ENCODE results near the gene KIF3C.
"Not testable (repeated sequence)": the region's sequence is repeated elsewhere in the genome, so short reads cannot be mapped to it uniquely, and the experiment has no call there.

The KIF3C gene

DNA sequence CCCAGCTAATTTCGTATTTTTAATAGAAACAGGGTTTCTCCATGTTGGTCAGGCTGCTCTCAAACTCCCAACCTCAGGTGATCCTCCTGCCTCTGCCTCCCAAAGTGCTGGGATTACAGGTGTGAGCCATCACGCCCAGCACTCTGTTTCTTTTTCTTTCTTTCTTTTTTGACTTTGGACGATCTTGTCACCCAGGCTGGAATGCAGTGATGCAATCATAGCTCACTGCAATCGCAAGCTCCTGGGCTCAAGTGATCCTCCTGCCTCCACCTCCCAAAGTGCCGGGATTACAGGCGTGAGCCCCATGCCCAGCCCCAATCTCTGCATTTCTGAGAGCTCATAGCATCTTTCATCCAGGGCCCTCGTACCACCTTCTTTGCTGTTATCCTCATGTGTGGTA lies 17.1 kb upstream of the KIF3C start:
- not testable (repeated sequence) for DNase-seq (ENCODE audit: low spot score)

DNA sequence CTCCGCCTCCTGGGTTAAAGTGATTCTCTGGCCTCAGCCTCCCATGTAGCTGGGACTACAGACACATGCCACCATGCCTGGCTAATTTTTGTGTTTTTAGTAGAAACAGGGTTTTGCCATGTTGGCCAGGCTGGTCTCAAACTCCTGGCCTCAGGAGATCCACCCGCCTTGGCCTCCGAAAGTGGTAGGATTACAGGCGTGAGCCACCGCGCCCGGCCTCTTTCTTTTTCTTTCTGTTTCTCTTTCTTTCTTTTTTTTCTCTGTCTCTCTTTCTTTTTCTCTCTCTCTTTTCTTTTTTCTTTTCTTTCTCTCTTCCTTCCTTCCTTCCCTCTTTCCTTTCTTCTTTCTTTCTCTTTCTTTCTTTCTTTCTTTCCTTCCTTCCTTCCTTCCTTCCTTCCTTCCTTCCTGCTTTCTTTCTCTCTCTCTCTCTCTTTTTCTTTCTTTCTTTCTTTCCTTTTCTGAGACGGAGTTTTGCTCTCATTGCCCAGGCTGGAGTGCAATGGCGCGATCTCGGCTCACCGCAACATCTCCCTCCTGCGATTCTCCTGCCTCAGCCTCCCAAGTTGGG lies 16.6 kb upstream of the KIF3C start:
- DNase-seq (ENCODE audit: low spot score), result not testable (repeated sequence)

DNA sequence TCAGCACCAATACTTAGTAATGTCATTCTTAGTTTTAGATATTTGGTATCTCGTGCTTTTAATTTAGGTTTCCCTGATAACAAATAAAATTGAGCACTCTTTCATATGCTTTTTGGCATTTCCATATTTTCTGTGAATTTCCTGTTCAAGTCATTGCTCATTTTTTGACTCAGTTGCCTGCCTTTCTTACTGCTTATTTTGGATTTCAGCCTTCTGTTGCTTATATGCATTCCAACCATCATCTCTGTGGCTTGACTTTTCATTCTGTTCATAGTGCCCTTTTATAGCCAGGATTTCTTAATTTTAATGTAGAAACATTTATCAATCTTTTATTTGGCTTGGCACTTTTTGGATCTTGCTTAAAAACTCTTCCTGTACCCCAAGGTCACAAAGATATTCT lies 14.5 kb upstream of the KIF3C start:
- no peak for DNase-seq (ENCODE audit: low spot score)

DNA sequence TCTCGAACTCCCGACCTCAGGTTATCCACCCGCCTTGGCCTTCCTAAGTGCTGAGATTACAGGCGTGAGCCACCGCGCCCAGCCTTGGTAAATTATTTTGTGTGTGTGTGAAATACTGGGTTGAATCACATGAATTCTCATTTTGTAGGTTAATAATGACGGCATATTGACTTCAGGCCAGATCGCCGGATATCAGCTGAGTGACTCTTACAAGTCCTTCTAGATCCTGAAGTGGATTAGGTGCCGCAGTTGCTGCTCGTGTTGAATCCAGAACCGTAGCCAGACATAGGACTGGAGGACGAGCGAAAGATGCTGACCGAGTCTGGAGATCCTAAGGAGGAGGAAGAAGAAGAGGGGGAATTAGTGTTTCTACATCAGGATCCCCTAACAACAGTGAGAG lies 12.2 kb upstream of the KIF3C start:
- DNase-seq (ENCODE audit: low spot score), result no peak

DNA sequence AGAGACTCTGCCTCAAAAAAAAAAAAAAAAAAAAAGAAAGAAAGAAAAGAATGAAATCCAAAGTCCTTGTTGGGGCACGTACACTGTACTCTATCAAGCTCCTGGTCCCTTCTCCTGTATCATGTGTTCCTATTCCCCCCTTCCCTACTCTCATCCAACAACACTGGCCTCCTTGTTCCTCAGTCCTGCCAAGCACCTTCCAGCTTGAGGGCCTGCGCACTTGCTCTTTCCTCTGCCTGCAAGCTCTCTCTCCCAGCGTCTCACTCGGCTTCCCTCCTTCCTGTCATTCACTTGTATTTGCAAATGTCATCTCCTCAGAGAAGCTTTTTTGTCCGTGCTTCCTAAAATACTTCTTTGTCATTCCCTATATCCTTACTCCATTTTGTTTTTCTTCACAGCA lies 10.8 kb upstream of the KIF3C start:
- no peak for DNase-seq (ENCODE audit: low spot score)

DNA sequence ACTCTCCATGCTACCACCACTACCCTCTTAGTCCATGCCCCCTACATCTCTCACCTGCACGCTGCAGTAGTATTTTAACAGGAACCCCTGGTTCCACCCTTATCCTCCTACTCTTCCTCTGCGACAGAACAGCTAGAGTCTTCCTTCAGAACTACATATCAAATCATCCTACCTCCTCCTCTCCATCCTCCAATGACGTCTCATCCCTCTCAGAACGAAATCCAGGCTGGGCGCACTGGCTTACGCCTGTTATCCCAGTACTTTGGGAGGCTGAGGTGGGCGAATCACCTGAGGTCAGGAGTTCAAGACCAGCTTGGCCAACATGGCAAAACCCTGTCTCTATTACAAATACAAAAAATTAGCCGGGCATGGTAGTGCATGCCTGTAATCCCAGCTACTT lies 10.3 kb upstream of the KIF3C start:
- no peak for DNase-seq (ENCODE audit: low spot score)

DNA sequence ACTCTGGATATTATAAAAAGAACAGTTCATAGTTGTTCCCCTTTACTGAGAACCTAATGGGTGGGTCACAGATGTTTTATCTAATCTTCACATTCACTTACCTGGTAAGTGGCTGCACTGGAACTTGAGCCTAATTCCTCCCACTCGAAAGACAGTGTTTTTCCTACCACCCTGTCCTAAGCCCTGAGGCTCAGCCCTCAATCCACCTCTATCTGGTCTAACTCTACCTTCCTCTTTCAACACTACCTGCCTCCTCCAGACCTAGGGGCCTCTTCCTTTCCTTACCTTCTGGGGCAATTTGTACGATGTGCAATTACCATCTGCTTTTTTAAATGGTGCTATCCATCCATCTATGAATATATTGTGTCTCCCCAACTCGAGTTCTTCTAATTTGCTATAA lies 9.7 kb upstream of the KIF3C start:
- DNase-seq (ENCODE audit: low spot score), result no peak

DNA sequence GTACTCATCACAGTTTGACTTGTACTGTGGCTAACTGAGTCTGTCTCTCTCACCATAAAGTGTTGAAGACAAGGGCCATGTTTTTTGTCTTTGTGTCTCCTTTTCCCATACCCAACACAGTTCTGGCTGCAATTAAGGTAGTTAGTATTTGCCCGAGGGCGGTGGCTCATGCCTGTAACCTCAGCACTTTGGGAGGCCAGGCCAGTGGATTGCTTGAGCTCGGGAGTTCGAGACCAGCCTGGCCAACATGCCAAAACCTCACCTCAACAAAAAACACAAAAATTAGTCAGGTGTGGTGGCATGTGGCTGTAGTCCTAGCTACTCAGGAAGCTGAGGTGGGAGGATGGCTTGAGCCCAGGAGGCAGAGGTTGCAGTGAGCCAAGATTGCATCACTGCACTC lies 6.9 kb upstream of the KIF3C start:
- no peak for DNase-seq (ENCODE audit: low spot score)

DNA sequence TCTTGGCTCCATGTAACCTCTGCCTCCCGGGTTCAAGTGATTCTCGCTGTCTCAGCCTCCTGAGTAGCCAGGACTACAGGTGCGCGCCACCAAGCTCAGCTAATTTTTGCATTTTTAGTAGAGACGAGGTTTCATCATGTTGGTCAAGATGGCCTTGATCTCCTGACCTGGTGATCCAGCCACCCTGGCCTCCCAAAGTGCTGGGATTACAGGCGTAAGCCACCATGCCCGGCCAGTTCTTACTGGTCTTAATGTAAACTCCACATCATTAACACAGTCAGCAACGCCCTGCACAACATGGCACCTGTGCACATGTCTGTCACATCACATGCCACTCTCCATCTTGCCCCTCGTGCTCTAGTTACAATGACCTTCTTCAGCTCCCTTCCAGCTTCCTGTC lies 5.8 kb upstream of the KIF3C start:
- no peak for DNase-seq (ENCODE audit: low spot score)

DNA sequence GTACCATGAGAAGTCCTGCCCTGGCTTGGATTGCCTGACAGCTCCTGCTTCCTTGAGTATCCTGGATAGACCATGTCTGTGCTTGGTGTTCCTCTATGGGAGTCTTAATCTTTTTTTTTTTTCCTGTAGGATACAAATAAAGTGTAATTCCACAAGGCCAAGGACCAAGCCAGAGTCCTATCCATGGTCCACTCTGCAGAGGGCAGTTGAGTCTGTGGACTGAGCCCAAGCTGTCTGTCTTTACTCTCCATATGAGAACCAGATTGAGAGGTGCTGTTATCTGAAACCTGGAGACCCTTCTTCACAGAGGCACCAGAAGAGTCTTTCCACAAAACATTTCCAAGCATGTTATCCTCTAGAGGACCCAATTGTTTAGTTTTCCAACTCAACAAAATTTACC lies 1.4 kb upstream of the KIF3C start:
- DNase-seq (ENCODE audit: low spot score), result no peak

DNA sequence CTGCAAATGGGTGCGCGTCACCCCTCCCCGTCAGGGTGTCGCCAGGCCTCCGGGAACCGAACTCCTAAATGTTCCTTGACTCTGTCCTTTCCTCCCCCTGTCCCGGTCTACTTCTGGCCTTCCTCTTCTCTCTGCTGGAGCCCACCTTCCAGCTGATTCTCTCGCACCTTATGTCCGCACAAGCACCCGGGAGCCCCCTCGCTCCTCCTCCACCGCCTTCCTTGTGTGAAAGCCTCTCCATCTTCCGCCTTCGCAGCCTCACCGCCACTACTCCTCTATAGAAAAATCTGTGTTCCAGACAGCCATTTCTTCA lies 627 bp upstream of the KIF3C start:
- DNase-seq (ENCODE audit: low spot score), result no peak

DNA sequence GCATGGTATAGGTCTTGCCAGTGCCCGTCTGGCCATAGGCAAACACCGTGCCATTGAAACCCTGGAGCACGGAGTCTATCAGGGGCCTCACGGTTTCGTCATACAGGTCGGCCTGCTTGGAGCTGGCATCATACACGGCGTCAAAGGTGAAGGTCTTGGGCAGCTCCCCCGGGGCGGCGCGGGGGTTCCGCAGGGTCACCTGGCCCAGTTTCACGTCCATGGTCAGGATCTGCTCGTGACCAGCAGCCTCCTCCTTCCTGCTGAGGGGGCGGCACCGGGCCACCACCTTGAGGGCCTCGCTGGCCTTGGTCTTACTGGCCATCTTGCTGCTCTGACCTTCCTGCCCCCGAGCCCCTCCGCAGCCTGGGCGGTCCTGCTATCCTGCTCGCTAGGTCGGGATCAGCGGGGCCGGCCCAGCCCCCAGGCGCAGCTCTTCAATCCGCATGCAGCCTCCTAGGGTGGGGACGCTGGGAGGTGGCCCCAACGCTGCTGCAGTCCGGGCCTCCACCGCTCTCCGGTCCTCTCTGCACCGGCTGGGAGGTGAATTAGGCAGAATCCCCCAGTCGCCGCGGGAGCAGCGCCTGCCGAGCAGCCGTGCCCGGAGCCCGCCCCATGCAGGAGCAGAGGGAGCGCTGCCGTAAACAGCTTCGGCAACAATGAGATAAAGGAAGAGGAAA lies 563 bp downstream of the KIF3C start:
- DNase-seq (ENCODE audit: low spot score), result peak; percentile 40

DNA sequence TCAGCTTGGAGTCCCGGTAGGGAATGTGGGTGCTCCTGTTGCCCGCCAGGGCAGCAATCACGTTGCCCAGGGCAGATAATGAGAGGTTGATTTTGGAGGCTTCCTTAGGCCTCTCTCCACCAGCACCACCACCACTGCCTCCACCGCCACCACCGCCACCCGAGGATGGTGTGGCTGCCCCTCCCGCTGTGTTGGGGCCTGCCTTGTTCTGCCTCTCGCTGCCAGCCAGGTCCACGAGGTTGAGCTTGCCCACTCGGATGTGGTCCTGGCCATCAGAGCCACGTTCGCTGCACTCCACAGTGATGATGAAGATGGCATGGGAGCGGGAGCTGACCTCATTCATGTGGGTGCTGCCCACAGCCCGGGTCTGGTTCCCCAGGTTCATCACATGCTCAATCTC lies 1.3 kb downstream of the KIF3C start:
- no peak for DNase-seq (ENCODE audit: low spot score)

DNA sequence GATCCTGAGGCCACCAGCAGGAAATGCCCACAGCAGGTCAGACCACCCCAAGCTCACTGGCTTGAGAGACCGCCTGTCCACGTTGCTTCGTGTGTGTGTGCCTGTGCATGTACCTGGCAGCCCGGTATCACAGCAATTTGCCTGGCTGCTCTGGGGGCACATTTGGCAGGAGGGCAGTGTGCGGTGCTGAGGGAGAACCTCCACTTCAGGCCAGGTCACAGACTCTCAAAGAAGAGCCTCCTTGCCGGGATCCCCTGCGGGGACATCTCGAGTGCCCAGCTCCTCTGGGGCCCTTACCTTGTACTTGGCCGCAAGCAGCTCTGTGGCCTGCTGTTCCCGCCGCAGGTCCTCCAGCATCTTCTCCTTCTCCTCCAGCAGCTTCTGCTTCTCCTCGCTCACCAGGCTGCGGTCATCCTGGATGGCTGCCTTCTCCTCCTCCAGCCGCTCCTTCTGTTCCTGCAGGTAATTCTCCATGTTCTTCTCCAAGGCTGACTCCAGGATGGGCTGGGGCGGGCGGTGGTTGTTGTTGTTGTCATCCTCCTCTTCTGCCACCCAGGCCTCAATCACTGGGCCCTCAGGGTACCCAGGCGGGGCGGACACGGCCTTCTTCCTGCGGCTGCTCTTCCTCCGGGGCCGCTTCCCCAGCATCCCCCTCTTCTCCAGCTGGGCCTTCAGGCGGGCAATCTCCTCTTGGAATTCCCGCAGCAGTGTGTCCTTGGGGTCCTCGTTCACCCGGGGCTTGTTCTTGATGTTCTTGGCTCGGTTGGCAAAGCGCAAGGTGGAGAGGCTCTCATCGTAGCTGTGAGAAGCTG lies 2.0 kb downstream of the KIF3C start:
- DNase-seq (ENCODE audit: low spot score), result no peak

DNA sequence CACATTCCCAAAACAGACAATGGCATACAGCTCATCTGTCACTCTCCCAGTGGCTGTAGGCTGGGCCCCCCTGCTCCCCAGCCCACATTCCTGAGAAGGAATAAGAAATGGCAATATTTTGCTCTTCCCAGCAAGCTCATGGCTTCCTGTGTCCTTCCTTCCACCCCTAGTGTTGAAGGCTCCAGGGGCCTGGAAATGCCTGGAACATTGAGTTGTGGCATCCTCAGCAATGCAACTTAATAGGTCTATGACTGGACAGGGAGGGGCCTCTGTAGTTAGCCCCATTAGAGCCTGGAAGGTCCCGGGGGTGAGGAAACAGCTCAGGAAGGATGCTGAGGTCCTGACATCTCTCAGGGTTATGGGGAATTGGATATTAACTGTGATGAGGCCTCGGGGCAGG lies 3.3 kb downstream of the KIF3C start:
- no peak for DNase-seq (ENCODE audit: low spot score)

DNA sequence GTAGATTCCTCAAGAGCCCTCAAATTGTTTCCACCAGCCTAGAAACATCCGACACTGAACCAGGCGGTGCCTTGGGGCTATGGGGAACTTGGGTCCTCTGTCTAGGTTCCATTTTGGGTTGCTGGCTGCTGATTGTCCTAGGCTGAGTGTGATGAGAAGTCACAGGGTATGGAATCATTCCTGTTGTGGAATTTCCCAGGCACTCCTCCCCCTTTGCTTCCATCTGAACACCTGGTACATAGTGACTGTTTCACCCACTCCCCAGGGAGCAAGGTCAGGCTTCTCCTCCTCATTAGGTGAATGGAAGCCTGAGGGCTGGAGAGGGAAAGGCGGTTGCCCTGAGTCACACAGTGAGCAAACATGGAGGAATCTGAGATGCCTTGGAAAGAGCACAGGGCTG lies 4.5 kb downstream of the KIF3C start:
- no peak for DNase-seq (ENCODE audit: low spot score)

DNA sequence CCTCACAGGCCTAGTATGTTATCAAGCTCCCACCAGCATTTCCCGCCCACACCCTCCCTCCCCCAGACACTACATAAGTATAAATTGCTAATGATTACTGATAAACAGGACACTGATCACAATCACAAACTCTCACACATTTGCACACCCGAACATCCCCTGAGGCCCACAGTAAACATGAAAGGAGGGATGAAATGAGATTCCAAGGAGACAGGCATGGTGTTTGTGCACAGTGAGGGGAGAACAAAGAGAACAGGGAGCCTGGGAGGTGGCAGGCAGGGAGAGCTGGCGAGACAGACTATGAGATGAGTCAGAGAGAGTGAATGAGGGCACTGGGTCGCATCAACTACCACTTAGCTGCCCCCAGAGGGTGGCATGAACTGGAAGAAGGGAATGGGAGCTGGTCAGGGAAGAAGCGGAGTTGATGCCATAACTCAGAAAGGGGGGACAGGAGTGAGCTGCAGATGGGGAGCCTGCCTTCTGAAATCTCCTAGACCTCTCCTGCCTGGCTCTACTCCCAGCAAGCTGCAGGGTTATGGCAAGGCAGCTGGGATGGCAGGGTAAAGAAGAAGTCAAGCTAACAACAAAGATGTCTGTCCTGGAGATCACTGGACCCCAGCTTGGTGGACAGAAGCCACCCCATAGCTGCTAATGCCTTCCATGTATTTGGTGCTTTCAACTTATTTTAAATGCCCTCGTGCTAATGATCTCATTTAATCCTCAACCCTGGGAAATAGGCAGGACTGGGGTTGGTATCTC lies 5.1 kb downstream of the KIF3C start:
- no peak for DNase-seq (ENCODE audit: low spot score)

DNA sequence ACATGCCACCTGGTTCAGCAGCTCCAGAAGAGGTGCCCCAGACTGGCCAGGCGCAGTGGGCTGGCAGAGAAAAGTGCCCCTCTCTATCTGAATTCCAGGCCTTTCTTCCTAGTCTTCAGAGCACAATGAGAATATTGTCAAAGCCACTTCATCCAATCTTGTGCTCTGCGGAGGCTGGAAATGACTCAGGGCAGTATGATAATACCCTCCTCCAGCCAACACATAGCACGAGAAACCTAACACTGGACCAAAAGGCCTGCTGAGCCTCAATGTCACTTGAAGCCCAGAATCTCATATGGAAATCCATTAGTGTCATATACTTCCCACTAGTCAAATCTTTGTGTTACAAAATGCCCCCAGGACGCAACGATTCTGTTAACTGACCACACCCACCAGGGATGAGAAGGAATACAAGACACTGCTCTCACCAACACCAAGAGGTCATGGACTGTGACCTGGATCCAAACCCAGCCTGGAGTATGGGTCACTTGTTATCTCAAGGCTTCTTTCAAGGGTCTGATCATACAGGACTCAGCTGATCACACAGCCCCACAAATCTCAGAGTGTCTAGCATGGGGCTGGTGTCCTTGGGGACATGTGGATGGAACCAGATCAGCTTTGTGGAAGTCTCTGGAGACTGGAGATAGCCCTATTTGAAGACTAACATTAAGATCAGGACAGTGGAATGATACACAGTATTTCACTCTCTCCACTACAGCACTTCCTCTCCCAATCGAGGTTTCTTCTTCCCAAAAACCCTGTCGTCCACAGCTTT lies 10.1 kb downstream of the KIF3C start:
- DNase-seq (ENCODE audit: low spot score), result no peak

DNA sequence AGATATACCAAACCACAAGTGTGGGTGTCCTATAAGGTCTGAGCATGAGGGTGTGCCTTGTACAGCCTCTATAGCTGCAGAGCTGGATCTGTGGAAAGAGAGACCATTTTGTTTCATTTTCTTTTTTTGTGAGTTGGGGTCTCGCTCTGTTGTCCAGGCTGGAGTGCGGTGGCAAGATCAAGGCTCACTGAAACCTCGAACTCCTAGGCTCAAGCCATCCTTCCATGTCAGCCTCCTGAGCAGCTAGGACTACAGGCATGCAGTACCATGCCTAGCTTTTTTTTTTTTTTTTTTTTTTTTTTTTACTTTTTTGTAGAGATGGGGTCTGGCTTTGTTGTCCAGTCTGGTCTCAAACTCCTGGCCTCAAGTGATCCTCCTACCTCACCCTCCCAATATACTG lies 10.7 kb downstream of the KIF3C start:
- no peak for DNase-seq (ENCODE audit: low spot score)

DNA sequence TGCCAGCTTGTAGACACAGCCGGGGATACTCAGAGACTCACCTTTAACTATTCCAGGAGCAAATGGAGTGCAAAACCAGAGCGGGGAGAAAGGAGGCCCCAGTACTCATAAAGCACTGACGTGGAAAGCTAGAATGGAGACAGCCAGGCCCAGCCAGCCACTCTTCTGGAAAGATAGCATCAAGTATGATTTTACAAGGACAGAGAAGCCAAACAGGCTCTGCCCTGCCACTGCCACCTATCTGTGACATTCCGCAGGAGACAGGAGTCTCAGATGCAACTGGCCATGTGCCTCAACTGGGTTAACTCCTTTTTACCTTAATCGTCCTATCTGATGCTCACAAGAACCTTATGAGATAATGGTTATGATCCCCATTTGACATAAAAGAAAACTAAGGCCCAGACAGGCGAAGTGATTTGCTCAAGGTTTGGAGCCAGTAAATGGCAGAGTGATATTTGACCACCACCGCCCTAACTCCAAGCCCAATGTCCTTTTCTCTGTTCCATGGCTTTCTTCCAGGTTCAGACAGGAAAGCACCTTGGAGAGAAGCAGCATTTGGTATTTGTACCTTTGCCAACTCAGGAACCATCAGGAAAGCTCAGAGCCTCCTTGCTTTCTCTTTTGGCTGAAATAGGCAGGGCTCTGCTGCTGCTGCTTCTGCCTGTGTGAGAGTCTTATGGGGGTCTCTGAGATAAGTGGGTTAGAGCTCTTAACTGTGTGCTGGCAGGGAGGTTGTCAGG lies 15.6 kb downstream of the KIF3C start:
- DNase-seq (ENCODE audit: low spot score), result no peak

DNA sequence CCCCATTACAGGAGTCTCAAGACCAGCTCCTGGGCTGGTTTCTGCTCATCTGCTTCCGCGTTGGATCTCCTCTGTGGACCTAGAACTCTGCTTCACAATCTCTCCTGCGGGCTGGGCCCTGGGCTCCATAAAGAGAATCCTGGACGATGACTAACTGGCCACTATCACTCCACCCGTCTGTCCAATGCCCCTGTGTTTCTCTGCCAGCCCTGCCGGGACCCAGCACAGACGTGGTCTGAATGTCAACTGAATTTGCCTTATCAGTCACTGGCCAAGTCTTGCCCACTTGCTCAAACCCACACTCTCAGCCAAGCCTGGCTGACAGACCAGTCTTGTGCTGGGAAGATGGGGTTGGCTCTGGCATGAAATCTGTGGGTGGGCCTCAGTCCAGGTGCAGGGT lies 17.4 kb downstream of the KIF3C start:
- DNase-seq (ENCODE audit: low spot score), result peak; percentile 43

DNA sequence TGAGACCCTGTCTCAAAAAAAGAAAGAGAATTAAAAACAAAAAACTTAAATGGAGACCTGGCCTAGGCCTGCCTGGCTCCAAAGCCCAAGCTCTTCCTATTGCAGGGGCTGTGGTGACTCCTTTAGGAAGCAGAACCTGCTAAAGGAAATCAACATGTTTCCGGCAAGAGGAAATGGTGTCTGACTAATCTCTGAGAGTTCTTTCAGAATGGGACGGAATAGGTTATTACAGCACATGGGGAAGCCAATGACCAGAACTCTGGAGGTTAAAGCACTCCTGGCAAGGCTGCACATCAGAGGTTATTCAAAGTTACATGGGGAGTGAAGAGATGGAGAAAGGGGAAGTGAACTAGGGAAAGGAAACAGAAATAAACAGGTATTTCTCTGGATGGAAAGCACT lies 21.4 kb downstream of the KIF3C start:
- no peak for DNase-seq (ENCODE audit: low spot score)

All from AG20443 (cell line).